Activated naive CD4-positive, alpha-beta T cell treated with anti-CD3 and anti-CD28 coated beads, Interleukin-2, amount 50 U/mL, for 72 hours (primary cell): ENCODE measurements around the gene PDF. TPM values are rescaled to one million over a fixed set of nuclear protein-coding genes. Genes with fewer than 3 reads are reported as not detected.

Source experiments
- ATAC-seq, 2 donors: fragments of 150-1000 bp; cut with Tn5 transposase; 2 replicates each; pipeline ENCODE4 v1.10.0; 2021; ENCODE audit warnings: mild to moderate bottlenecking in 2 of 2, moderate library complexity in 2 of 2
- DNase-seq, 2 donors: peaks; one replicate each; pipeline ENCODE4 v3.0.0; 2021 to 2022; ENCODE audit warnings: low spot score in 2 of 2
- H3K27ac Mint-ChIP-seq, 2 donors: one replicate each; pipeline ENCODE4 v1.8.0; 2022; ENCODE audit warnings: mild to moderate bottlenecking in 2 of 2, mixed read lengths in 2 of 2
- H3K36me3 Mint-ChIP-seq, 2 donors: one replicate each; pipeline ENCODE4 v1.8.0; 2022; ENCODE audit warnings: mixed read lengths in 2 of 2
- H3K9me3 Mint-ChIP-seq, 2 donors: one replicate each; pipeline ENCODE4 v1.8.0; 2022; ENCODE audit warnings: mixed read lengths in 2 of 2
- total RNA-seq, 2 donors: library from RNA; stranded (reverse); gene quantifications; one replicate each; pipeline ENCODE4 v1.2.3, GENCODE V29; 2022

PDF gene
- total RNA-seq, 2 donors from 2014 or later: 7.3 to 17.4 TPM

GRCh38 chr16:69348222-69348621, 17.8 kb upstream of the PDF start:
- Mint-ChIP-seq H3K9me3 (no peaks in the 10 kb centered on the region), H3K27ac (no peak overlapping the region), H3K36me3 (no peaks in the 10 kb centered on the region)
- DNase-seq: no peak
- ATAC-seq: no peak

GRCh38 chr16:69346683-69347082, 16.3 kb upstream of the PDF start:
- ATAC-seq (no peak), DNase-seq (no peak)
- peak overlapping the region in 1 of 2 donors; percentile 68 for H3K27ac Mint-ChIP-seq
- peaks cover 0 to 1% of the 10 kb centered on the region in 2 donors for H3K36me3 Mint-ChIP-seq
- H3K9me3 Mint-ChIP-seq: no peaks in the 10 kb centered on the region

- H3K9me3 Mint-ChIP-seq: no peaks in the 10 kb centered on the region
- H3K27ac Mint-ChIP-seq: peak overlapping the region in 1 of 2 donors; percentile 14
- peaks cover 6 to 9% of the 10 kb centered on the region in 2 donors for H3K36me3 Mint-ChIP-seq
- ATAC-seq (no peak), DNase-seq (no peak)
These were observed 15.5 kb upstream of the PDF start for GRCh38 chr16:69345923-69346322.

- ATAC-seq (no peak), DNase-seq (no peak)
- Mint-ChIP-seq H3K36me3 (peaks cover 21 to 24% of the 10 kb centered on the region in 2 donors), H3K9me3 (no peaks in the 10 kb centered on the region), H3K27ac (peak overlapping the region in 1 of 2 donors; percentile 72)
These were observed 13.8 kb upstream of the PDF start for GRCh38 chr16:69344171-69344570.

- no peak for DNase-seq
- ATAC-seq: peak in 1 of 2 donors; percentile 33
- Mint-ChIP-seq H3K9me3 (no peaks in the 10 kb centered on the region), H3K36me3 (peaks cover 33% of the 10 kb centered on the region in 2 donors), H3K27ac (peak overlapping the region; percentile 96 to 99)
These were observed 9.8 kb upstream of the PDF start for GRCh38 chr16:69340095-69340644.

GRCh38 chr16:69339289-69340094, 9.1 kb upstream of the PDF start, which contains the start of the genes COG8 and NIP7:
Gene COG8 (minus strand): TSS chr16:69339564. CDS start chr16:69339552, 12 bp downstream.
Gene NIP7 (plus strand): TSS chr16:69339772. CDS start chr16:69339830, 58 bp downstream.
- H3K9me3 Mint-ChIP-seq: no peaks in the 10 kb centered on the region
- ATAC-seq (peak; percentile 91 to 93), DNase-seq (peak; percentile 90 to 92)
- H3K27ac Mint-ChIP-seq: peak within 1 kb of the TSS; percentile 96 to 99
- H3K36me3 Mint-ChIP-seq: peaks cover 33 to 40% of the 10 kb centered on the region in 2 donors

- no peak for ATAC-seq
- Mint-ChIP-seq H3K9me3 (no peaks in the 10 kb centered on the region), H3K36me3 (peaks cover 33 to 40% of the 10 kb centered on the region in 2 donors), H3K27ac (peak overlapping the region; percentile 90 to 96)
- DNase-seq: no peak
These were observed 8.3 kb upstream of the PDF start for GRCh38 chr16:69338557-69339288.

GRCh38 chr16:69334696-69335095, 4.3 kb upstream of the PDF start:
- no peak for ATAC-seq

GRCh38 chr16:69329369-69330285, 761 bp downstream of the PDF start:
- peak in 1 of 2 donors; percentile 60 for DNase-seq
- ATAC-seq: peak; percentile 53 to 58
- Mint-ChIP-seq H3K27ac (peak overlapping the region; percentile 79 to 89), H3K9me3 (no peaks in the 10 kb centered on the region), H3K36me3 (peaks cover 23 to 28% of the 10 kb centered on the region in 2 donors)

More at GRCh38 chr16:69334696-69335095, 4.3 kb upstream of the PDF start:
- DNase-seq: no peak
- Mint-ChIP-seq H3K27ac (peak overlapping the region in 1 of 2 donors; percentile 50), H3K9me3 (no peaks in the 10 kb centered on the region), H3K36me3 (peaks cover 15 to 24% of the 10 kb centered on the region in 2 donors)

GRCh38 chr16:69328854-69329316, 1.5 kb downstream of the PDF start:
- Mint-ChIP-seq H3K9me3 (no peaks in the 10 kb centered on the region), H3K36me3 (peaks cover 23 to 27% of the 10 kb centered on the region in 2 donors), H3K27ac (peak overlapping the region; percentile 79 to 89)
- ATAC-seq (no peak), DNase-seq (peak in 1 of 2 donors; percentile 35)

- ATAC-seq (no peak), DNase-seq (no peak)
- Mint-ChIP-seq H3K27ac (peak overlapping the region in 1 of 2 donors; percentile 54), H3K36me3 (peaks cover 23 to 27% of the 10 kb centered on the region in 2 donors), H3K9me3 (no peaks in the 10 kb centered on the region)
These were observed 2.6 kb downstream of the PDF start for GRCh38 chr16:69327585-69328310.

- Mint-ChIP-seq H3K36me3 (peaks cover 23 to 27% of the 10 kb centered on the region in 2 donors), H3K9me3 (no peaks in the 10 kb centered on the region), H3K27ac (peak overlapping the region; percentile 54 to 77)
- DNase-seq: no peak
- no peak for ATAC-seq
These were observed 4.1 kb downstream of the PDF start for GRCh38 chr16:69326172-69326873.

GRCh38 chr16:69325784-69326171, 4.6 kb downstream of the PDF start:
- Mint-ChIP-seq H3K36me3 (peaks cover 23 to 27% of the 10 kb centered on the region in 2 donors), H3K27ac (peak overlapping the region in 1 of 2 donors; percentile 72), H3K9me3 (no peaks in the 10 kb centered on the region)
- DNase-seq: no peak
- no peak for ATAC-seq

- no peaks in the 10 kb centered on the region for H3K9me3 Mint-ChIP-seq
- H3K27ac Mint-ChIP-seq: peak overlapping the region in 1 of 2 donors; percentile 86
- peaks cover 22 to 27% of the 10 kb centered on the region in 2 donors for H3K36me3 Mint-ChIP-seq
These were observed 5.7 kb downstream of the PDF start for GRCh38 chr16:69324585-69325253.

More at GRCh38 chr16:69324585-69325253, 5.7 kb downstream of the PDF start:
- DNase-seq: peak in 1 of 2 donors; percentile 39
- no peak for ATAC-seq
